Measurements from ENCODE around the gene AJAP1.

The AJAP1 gene

DNA sequence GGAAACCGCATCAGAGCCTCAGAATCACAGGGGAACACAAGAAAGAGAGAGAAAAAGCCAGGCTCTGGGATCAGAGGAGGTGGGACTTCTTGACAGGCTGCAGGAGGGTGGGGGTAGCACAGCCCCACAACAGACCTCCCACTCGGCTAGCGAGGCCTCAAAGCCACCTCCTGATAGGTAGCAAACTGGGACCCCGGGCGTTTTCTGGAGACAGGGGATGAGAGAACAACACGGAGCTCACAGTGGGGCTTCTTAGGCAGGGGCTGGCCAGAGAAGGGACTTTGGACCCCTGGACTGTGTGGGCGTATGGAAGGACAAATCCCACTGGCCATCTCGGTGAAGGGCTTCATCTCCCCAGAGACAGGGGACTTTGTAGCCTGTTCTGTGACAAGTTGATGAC lies 116.3 kb downstream of the AJAP1 start:
- H3K9ac ChIP-seq (ENCODE audit: low read depth, low read length) = no peak overlapping the region
- no peaks in the 10 kb centered on the region for H3K4me1 ChIP-seq (ENCODE audit: insufficient read depth, low read length)
- no peaks in the 10 kb centered on the region for H3K9me3 ChIP-seq (ENCODE audit: control insufficient read depth, insufficient read depth, low read length)
- no peaks in the 10 kb centered on the region for H3K36me3 ChIP-seq (ENCODE audit: insufficient read depth, low read length)

DNA sequence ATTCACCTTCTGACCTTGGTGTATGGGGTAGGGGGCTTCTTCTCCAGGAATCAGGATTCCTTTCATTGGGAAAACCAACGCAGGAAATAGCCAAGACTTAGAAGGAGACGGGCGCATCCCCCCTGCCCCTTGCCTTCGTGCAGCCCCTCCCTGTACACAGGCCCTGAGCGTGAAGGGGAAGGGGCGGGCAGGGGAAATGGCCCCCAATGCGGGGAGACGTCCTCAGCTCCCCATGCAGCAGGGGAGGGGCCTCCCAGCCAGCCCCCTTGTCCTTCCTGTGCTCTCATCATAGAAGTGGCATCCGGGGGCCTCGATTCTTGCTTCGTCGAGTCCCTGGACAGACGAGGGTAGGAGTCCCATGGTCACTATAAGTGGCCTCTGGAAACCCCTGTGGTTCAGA lies 116.9 kb downstream of the AJAP1 start:
- no peak overlapping the region for H3K9ac ChIP-seq (ENCODE audit: low read depth, low read length)
- no peaks in the 10 kb centered on the region for H3K9me3 ChIP-seq (ENCODE audit: control insufficient read depth, insufficient read depth, low read length)
- no peaks in the 10 kb centered on the region for H3K4me1 ChIP-seq (ENCODE audit: insufficient read depth, low read length)
- no peaks in the 10 kb centered on the region for H3K36me3 ChIP-seq (ENCODE audit: insufficient read depth, low read length)

DNA sequence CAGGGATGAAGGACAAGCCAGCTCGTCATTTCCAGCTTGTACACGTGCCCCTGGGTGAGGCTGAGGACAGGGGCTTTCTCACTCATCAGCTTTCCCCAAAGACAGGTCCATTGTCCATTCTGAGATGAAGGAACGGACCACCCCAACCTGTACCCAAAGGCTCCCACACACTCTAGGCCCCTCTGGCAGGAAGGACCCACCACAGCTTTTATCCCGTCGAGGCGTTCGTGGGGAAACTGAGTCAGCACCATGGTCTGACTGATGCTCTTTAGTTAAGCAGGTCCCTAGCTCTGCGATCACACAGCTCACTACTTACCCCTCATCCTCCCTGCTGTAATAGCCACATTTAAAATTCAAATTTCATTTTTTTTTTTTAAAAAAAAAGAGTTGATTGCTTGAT lies 117.3 kb downstream of the AJAP1 start:
- Histone ChIP-seq H3K4me1 (ENCODE audit: insufficient read depth, low read length) (no peaks in the 10 kb centered on the region), H3K9ac (ENCODE audit: low read depth, low read length) (no peak overlapping the region)

DNA sequence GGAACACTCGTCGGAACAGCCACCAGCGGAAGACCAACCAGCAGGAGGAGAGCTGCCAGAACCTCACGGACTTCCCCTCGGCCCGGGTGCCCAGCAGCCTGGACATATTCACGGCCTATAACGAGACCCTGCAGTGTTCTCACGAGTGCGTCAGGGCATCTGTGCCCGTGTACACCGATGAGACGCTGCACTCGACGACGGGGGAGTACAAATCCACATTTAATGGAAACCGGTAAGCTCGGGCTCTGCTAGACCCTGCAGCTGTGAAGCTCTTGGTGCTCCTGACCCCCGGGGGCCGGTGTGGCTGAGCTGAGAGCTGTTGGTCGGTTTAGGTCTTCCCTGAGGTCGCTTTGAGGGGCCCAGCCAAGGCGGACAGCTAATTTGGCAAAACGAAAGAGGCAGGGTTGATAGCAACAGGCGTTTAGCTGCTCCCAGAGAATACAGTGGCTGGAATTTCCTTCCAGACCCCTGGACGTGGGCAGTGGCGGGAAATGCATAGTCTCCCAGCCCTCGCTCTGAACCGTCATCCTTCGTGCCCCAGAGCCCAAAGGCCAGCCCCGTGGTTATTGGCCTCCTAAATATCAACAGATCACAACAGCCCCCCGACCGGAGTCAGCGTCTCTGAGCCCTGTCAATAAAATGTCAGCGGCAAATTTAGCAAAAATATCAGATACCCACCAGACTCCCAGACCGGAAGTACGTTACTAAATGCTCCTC lies 118.0 kb downstream of the AJAP1 start:
- Histone ChIP-seq H3K4me1 (ENCODE audit: insufficient read depth, low read length) (no peaks in the 10 kb centered on the region), H3K9ac (ENCODE audit: low read depth, low read length) (no peak overlapping the region), H3K9me3 (ENCODE audit: control insufficient read depth, insufficient read depth, low read length) (no peaks in the 10 kb centered on the region), H3K36me3 (ENCODE audit: insufficient read depth, low read length) (no peaks in the 10 kb centered on the region)

More for the DNA sequence above, 117.3 kb downstream of the AJAP1 start:
- no peaks in the 10 kb centered on the region for H3K9me3 ChIP-seq (ENCODE audit: control insufficient read depth, insufficient read depth, low read length)
- H3K36me3 ChIP-seq (ENCODE audit: insufficient read depth, low read length) = no peaks in the 10 kb centered on the region

DNA sequence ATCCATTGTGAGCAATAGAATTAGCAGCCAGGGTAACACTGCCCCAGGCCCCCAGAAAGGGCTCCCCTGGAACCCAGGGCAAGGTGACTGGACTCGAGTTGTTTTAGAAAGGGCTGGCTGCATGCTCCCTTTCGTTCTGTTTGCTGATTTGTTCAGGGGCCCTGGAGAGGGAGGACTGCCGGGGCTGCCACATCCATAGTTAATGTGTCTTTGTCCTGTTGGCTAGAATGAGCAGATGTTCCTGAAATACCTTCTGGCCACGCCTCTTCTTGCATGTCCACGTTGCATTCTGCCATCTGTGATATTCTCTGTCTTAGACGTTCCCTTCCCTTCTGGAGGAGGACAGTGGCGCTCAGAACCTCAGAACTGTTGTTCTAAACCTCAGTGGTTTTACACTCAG lies 118.8 kb downstream of the AJAP1 start:
- no peaks in the 10 kb centered on the region for H3K9me3 ChIP-seq (ENCODE audit: control insufficient read depth, insufficient read depth, low read length)
- no peaks in the 10 kb centered on the region for H3K4me1 ChIP-seq (ENCODE audit: insufficient read depth, low read length)
- no peaks in the 10 kb centered on the region for H3K36me3 ChIP-seq (ENCODE audit: insufficient read depth, low read length)
- H3K9ac ChIP-seq (ENCODE audit: low read depth, low read length) = no peak overlapping the region

DNA sequence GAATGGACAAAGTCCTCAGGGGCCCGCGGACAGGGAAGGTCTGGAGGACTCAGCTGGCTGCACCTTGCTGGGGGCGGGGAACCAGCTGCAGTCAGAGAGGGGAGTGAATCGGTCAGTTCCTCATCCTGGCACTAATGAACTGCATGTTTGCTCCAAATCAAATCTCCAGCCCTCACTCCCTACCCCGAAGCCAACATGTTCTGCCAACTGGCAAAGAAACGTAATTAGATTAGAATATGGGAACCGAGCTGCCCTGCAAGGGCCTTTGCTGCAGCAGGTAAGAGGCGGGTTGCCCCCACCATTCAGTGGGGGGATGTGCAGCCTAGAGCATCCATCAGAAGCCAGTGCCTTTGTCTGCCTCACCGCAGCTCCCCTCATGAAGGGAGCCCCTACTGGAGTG lies 121.1 kb downstream of the AJAP1 start:
- Histone ChIP-seq H3K36me3 (ENCODE audit: insufficient read depth, low read length) (no peaks in the 10 kb centered on the region), H3K9me3 (ENCODE audit: control insufficient read depth, insufficient read depth, low read length) (no peaks in the 10 kb centered on the region), H3K9ac (ENCODE audit: low read depth, low read length) (no peak overlapping the region), H3K4me1 (ENCODE audit: insufficient read depth, low read length) (no peaks in the 10 kb centered on the region)

DNA sequence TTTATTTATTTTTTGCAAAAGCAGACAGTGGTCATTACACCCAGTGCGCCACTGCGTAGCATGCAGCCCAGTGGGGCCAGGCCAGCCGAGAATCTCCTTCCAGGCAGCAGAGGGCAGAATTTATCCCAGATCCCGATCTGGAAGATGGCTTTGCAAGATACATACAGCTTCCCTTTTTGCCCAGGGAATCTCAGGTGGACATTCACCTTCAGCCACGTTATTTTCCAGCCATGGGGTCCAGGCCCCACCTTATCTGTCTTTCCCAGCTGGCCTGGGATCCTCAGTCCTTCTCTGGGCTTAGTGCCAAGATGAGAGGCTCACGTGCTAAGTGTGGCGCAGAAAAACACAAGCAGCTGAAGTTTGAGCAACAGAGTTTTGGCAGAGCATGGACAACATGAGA lies 123.6 kb downstream of the AJAP1 start:
- Histone ChIP-seq H3K4me1 (ENCODE audit: insufficient read depth, low read length) (no peaks in the 10 kb centered on the region), H3K9me3 (ENCODE audit: control insufficient read depth, insufficient read depth, low read length) (no peaks in the 10 kb centered on the region), H3K9ac (ENCODE audit: low read depth, low read length) (no peak overlapping the region), H3K36me3 (ENCODE audit: insufficient read depth, low read length) (no peaks in the 10 kb centered on the region)

DNA sequence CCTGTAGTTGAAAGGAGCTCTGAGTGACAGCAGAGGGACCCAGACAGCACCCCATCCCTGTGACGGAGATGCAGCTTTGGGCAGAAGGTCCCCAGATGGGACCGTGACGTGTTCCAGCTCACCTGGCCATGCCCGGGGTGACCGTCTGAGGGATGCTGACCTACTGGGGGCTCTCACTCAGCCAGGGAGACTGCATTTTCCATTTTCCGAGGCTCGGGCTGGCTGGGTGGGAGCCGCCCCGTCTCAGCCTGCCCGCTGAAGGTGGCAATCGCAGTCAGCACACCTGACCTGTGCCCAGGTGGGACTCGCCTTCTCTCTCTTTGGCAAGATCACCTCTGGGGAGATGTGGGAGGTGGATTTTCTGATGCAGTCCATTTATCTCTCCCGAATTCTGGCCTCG lies 127.2 kb downstream of the AJAP1 start:
- Histone ChIP-seq H3K9ac (ENCODE audit: low read depth, low read length) (no peak overlapping the region), H3K9me3 (ENCODE audit: control insufficient read depth, insufficient read depth, low read length) (no peaks in the 10 kb centered on the region), H3K4me1 (ENCODE audit: insufficient read depth, low read length) (no peaks in the 10 kb centered on the region), H3K36me3 (ENCODE audit: insufficient read depth, low read length) (no peaks in the 10 kb centered on the region)

DNA sequence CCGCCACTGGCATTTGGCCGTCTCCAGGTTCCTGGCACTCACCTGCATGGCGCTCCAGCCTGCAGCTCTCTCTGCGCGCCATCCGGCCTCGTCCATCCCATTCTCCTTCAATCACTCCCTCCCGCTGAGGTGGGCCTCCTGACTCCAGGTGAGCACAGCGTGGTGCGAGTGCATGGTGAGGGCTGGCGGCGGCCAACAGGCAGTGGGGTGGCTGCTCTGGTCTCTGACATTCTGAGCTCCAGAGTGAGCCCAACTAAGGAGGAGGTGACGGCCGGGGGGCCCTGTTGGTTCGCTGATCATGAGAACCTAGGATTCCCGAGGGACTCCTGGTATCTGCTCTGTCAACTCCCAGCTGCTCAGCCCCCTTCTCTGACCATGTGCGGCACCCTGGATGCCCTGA lies 130.4 kb downstream of the AJAP1 start:
- Histone ChIP-seq H3K9me3 (ENCODE audit: control insufficient read depth, insufficient read depth, low read length) (no peaks in the 10 kb centered on the region), H3K36me3 (ENCODE audit: insufficient read depth, low read length) (no peaks in the 10 kb centered on the region), H3K9ac (ENCODE audit: low read depth, low read length) (no peak overlapping the region), H3K4me1 (ENCODE audit: insufficient read depth, low read length) (no peaks in the 10 kb centered on the region)

DNA sequence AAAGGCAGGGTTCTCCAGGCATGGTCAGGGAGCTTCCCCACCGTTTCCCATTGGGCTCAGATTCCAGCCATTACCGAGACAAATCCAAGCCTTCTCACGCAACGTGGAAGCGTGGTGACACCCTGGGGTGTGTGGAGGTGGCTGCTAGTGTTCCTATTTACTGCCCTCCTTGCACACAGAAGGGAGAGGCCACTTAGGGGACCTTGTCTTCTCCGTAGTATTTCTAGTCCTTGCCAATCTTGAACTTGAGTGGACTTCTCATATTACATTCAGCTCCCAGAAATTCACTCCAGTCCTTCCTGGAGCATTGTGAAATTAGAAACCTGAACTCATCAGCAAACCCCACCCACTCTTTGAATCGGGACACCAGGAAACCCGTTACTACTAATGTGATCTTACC lies 131.6 kb downstream of the AJAP1 start:
- H3K4me1 ChIP-seq (ENCODE audit: insufficient read depth, low read length) = no peaks in the 10 kb centered on the region
- H3K9me3 ChIP-seq (ENCODE audit: control insufficient read depth, insufficient read depth, low read length) = no peaks in the 10 kb centered on the region
- no peaks in the 10 kb centered on the region for H3K36me3 ChIP-seq (ENCODE audit: insufficient read depth, low read length)
- H3K9ac ChIP-seq (ENCODE audit: low read depth, low read length) = no peak overlapping the region

DNA sequence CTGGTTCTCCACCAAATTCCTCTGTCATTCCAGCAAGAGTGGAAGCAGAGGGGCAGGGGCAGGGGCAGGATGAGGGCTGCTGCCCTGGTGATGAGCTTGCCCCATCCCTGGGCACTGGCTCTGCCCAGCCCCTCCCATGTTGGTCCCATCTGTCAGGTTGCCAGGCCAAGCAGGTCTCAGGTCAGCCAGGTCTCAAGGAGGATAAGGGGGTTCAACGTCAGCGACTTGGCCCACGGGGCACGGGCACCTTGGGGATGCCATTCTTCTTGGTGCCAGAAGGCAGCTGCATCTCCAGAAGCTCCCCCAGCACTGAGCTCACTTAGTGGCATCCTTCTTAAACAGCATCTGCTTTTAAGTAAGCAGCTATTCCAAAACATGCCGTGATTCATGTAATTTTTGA lies 133.1 kb downstream of the AJAP1 start:
- no peaks in the 10 kb centered on the region for H3K4me1 ChIP-seq (ENCODE audit: insufficient read depth, low read length)
- H3K9me3 ChIP-seq (ENCODE audit: control insufficient read depth, insufficient read depth, low read length) = no peaks in the 10 kb centered on the region
- no peak overlapping the region for H3K9ac ChIP-seq (ENCODE audit: low read depth, low read length)
- H3K36me3 ChIP-seq (ENCODE audit: insufficient read depth, low read length) = no peaks in the 10 kb centered on the region

DNA sequence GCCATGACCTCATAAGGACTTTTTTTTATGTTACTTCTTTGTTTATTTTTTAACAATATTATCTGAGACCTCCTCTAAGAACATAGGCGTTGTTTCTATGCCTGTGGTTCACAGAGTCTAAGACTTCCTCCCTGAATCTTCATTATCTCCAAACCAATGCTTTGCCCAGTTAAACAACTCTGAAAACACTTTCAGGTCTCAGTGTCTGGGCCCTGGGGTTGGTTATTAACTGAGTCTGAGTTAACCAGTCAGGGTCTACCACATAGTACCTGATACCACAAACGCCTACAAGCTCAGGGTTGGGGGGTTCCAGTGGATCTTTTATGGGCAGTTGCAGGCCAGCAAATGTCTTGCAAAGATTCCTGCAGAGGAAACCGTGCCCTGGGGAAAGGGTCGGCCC lies 138.2 kb downstream of the AJAP1 start:
- Histone ChIP-seq H3K36me3 (ENCODE audit: insufficient read depth, low read length) (no peaks in the 10 kb centered on the region), H3K9ac (ENCODE audit: low read depth, low read length) (no peak overlapping the region), H3K4me1 (ENCODE audit: insufficient read depth, low read length) (no peaks in the 10 kb centered on the region), H3K9me3 (ENCODE audit: control insufficient read depth, insufficient read depth, low read length) (peaks cover 3% of the 10 kb centered on the region; the same call in 1 of the 2 replicates)

DNA sequence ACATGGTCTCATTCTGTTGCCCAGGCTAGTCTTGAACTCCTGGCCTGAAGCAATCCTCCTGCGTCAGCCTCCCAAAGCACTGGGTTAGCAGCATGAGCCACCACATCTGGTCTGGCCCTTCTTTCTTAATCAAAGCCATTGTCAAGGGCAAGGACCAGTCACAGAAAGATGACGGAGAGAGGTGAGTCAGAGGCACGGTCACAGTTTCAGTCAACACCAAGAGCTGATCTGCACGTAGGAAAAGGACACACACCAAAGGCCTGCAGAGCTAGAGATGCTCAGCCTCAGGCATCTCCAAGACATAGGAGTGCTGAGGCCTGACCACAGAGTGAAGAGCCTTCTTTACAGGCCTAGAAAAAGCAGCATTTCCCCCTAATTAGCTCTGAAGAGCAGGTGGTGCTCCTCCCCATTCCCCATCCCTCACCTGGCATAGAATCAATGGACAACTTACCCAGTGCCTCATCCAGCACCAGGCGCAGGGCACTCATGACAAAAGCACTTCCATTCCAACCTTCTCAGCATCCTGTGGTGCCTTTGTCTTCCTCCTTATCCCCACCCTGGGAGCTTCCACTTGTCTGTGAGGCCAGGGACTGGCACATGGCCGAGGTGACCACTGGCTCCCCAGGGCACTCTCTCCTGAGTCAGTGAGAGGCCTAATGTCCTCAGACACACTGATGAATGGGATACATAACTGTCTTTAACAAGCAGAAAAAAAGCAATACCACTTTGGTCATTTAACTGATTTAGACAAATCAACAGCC lies 139.8 kb downstream of the AJAP1 start:
- Histone ChIP-seq H3K4me1 (ENCODE audit: insufficient read depth, low read length) (no peaks in the 10 kb centered on the region), H3K9ac (ENCODE audit: low read depth, low read length) (no peak overlapping the region), H3K36me3 (ENCODE audit: insufficient read depth, low read length) (no peaks in the 10 kb centered on the region), H3K9me3 (ENCODE audit: control insufficient read depth, insufficient read depth, low read length) (peaks cover 3% of the 10 kb centered on the region; the same call in 1 of the 2 replicates)

DNA sequence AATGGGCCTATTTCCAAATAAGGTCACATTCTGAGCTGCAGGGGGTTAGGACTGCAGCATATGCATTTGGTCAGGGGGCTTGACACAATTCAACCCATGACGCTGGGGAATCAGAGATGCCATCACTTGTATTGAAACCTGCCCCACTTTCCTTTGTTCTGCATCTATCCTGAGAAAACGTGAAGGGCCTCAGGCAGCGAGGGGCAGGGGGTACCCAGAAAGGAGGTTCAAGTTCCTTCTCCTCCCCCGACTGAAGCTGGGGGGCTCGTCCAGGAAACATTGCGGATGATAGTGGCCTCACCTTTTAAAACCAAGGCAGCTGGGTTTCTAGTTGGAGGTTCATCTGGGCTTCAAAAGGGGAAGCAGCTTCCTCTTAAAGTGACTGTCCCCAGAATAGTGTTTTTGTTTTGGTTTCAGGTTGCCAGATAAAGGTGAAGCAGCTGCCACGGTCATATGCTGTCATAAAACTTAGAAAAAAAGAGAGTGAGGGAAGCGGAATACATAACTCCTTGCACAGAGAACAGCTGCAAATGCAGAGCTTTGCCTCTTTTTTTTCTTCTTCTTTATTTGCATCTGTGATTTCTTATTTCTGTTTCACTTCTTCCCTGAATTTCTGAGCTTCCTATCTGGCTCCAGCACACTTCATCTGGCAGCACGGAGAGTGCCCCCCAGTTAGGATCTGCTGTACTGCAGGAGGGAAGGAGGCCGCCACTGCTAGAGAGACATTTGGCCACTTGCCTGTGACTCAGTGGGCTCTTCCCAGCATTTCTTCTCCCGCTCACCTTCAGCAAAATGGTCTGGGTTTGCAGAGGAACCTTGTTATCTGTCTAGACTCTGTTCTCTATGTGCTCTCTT lies 142.0 kb downstream of the AJAP1 start:
- H3K9ac ChIP-seq (ENCODE audit: low read depth, low read length) = no peak overlapping the region
- H3K36me3 ChIP-seq (ENCODE audit: insufficient read depth, low read length) = no peaks in the 10 kb centered on the region
- no peaks in the 10 kb centered on the region for H3K4me1 ChIP-seq (ENCODE audit: insufficient read depth, low read length)
- peaks cover 3% of the 10 kb centered on the region; the same call in 1 of the 2 replicates for H3K9me3 ChIP-seq (ENCODE audit: control insufficient read depth, insufficient read depth, low read length)

All from ES-I3 (cell line).